Superior temporal gyrus (tissue), 1 donor: ENCODE measurements around the gene BCAS3.
A peak's percentile ranks its signal among the peaks of the same experiment; 100 is the strongest.

ENCODE experiments used
- DNase-seq: peaks from one replicate; pipeline ENCODE4 v3.0.0-alpha.2; 2016; ENCODE audit errors: extremely low spot score

The BCAS3 gene

GRCh38 chr17:61409301-61410112 is 731.9 kb downstream of the BCAS3 start:
- DNase-seq, result peak; percentile 36

GRCh38 chr17:61410141-61411010 is 732.7 kb downstream of the BCAS3 start:
- peak; percentile 71 for DNase-seq

GRCh38 chr17:61411011-61411260 is 733.3 kb downstream of the BCAS3 start:
- DNase-seq, result no peak

GRCh38 chr17:61411261-61412142 is 733.9 kb downstream of the BCAS3 start:
- no peak for DNase-seq

- peak; percentile 84 for DNase-seq
These were observed 734.6 kb downstream of the BCAS3 start for GRCh38 chr17:61412143-61412859.

- DNase-seq, result no peak
These were observed 735.4 kb downstream of the BCAS3 start for GRCh38 chr17:61412860-61413660.

GRCh38 chr17:61413661-61414126 is 736.0 kb downstream of the BCAS3 start:
- DNase-seq, result no peak

- no peak for DNase-seq
These were observed 736.7 kb downstream of the BCAS3 start for GRCh38 chr17:61414141-61414935.

- no peak for DNase-seq
These were observed 737.2 kb downstream of the BCAS3 start for GRCh38 chr17:61414936-61415251.

- DNase-seq, result no peak
These were observed 737.9 kb downstream of the BCAS3 start for GRCh38 chr17:61415374-61416210.

GRCh38 chr17:61416211-61416539 is 738.5 kb downstream of the BCAS3 start:
- DNase-seq, result no peak

- DNase-seq, result peak; percentile 74
These were observed 739.1 kb downstream of the BCAS3 start for GRCh38 chr17:61416540-61417363.

- no peak for DNase-seq
These were observed 740.8 kb downstream of the BCAS3 start for GRCh38 chr17:61418449-61418848.

- no peak for DNase-seq
These were observed 741.9 kb downstream of the BCAS3 start for GRCh38 chr17:61419496-61420046.

GRCh38 chr17:61420052-61420451 is 742.4 kb downstream of the BCAS3 start:
- no peak for DNase-seq

- DNase-seq, result no peak
These were observed 743.2 kb downstream of the BCAS3 start for GRCh38 chr17:61420745-61421398.

- no peak for DNase-seq
These were observed 743.8 kb downstream of the BCAS3 start for GRCh38 chr17:61421460-61421859.
